GM18909 (cell line): ENCODE data around the gene PRC1.

Experiments
- ATAC-seq: cut with Tn5 transposase; IDR thresholded peaks from one replicate; pipeline ENCODE4 v1.9.1; 2021; ENCODE audit warnings: mild to moderate bottlenecking; ENCODE audit not compliant: unreplicated experiment, poor library complexity

The PRC1 gene

GRCh38 chr15:90956274-90957030 is 37.9 kb downstream of the PRC1 start:
- ATAC-seq, result no peak

- ATAC-seq, result no peak
Observed at GRCh38 chr15:90955624-90956273, 38.6 kb downstream of the PRC1 start.

- ATAC-seq, result peak; percentile 91
Observed at GRCh38 chr15:90954712-90955623, 39.4 kb downstream of the PRC1 start, which contains the start of gene RCCD1. TSS of gene RCCD1 (plus strand) at chr15:90954884. CDS start at chr15:90956735, 1,851 bp downstream.

- no peak for ATAC-seq
Observed at GRCh38 chr15:90953947-90954711, 40.2 kb downstream of the PRC1 start.

- no peak for ATAC-seq
Observed at GRCh38 chr15:90952901-90953677, 41.2 kb downstream of the PRC1 start.

- ATAC-seq, result no peak
Observed at GRCh38 chr15:90950676-90951075, 43.7 kb downstream of the PRC1 start.

- ATAC-seq, result no peak
Observed at GRCh38 chr15:90949979-90950675, 44.2 kb downstream of the PRC1 start.

- ATAC-seq, result no peak
Observed at GRCh38 chr15:90948506-90948905, 45.8 kb downstream of the PRC1 start.

- ATAC-seq, result no peak
Observed at GRCh38 chr15:90947577-90948357, 46.6 kb downstream of the PRC1 start.

GRCh38 chr15:90946941-90947576 is 47.3 kb downstream of the PRC1 start:
- ATAC-seq, result no peak

GRCh38 chr15:90946538-90946937 is 47.8 kb downstream of the PRC1 start:
- ATAC-seq, result no peak

GRCh38 chr15:90945091-90945490 is 49.2 kb downstream of the PRC1 start:
- ATAC-seq, result no peak

GRCh38 chr15:90942354-90943120 is 51.8 kb downstream of the PRC1 start:
- ATAC-seq, result no peak

- ATAC-seq, result no peak
Observed at GRCh38 chr15:90941038-90941437, 53.3 kb downstream of the PRC1 start.

GRCh38 chr15:90939756-90940155 is 54.6 kb downstream of the PRC1 start:
- ATAC-seq, result no peak

- no peak for ATAC-seq
Observed at GRCh38 chr15:90938261-90938660, 56.1 kb downstream of the PRC1 start.

- ATAC-seq, result no peak
Observed at GRCh38 chr15:90936823-90937222, 57.5 kb downstream of the PRC1 start.
